GM18861 (cell line): Measurements from ENCODE around the gene LEMD2.

ENCODE experiments used
- ATAC-seq: cut with Tn5 transposase; IDR thresholded peaks from one replicate; pipeline ENCODE4 v1.9.1; 2021; ENCODE audit not compliant: unreplicated experiment

Gene LEMD2

GRCh38 chr6:33724102-33725023, 64.6 kb downstream of the LEMD2 start:
- ATAC-seq = no peak

GRCh38 chr6:33723371-33724085, 65.4 kb downstream of the LEMD2 start:
- no peak for ATAC-seq

- no peak for ATAC-seq
Observed at GRCh38 chr6:33722103-33722623, 66.8 kb downstream of the LEMD2 start.

- ATAC-seq = no peak
Observed at GRCh38 chr6:33721508-33721907, 67.4 kb downstream of the LEMD2 start.
